Lower leg skin (tissue), 4 donors: ENCODE results near the gene SERPINB13. TPM values are rescaled to one million over a fixed set of nuclear protein-coding genes. Genes with fewer than 3 reads are reported as not detected.

Source experiments
- DNase-seq, 2 donors: peaks; one replicate each; pipeline ENCODE4 v3.0.0-alpha.2; 2019; ENCODE audit warnings: low spot score in 2 of 2
- H3K4me3 ChIP-seq: fragments of 200-600 bp; sonication (generic); 2 replicates; pipeline ENCODE4 v1.5.1; 2017; ENCODE audit warnings: mild to moderate bottlenecking, low read depth; ENCODE audit not compliant: poor library complexity, severe bottlenecking
- CTCF ChIP-seq, 3 donors: fragments of 450-650 bp; IDR thresholded peaks; one replicate each; pipeline ENCODE4 v1.5.1; 2016; ENCODE audit warnings: antibody characterized with exemption in 3 of 3, mild to moderate bottlenecking in 3 of 3, moderate library complexity in 2 of 3
- POLR2A ChIP-seq, 2 donors: fragments of 450-650 bp; IDR thresholded peaks; one replicate each; pipeline ENCODE4 v1.6.1; 2016 to 2017; ENCODE audit warnings: antibody characterized with exemption in 2 of 2, mild to moderate bottlenecking in 1 of 2, moderate library complexity in 1 of 2
- WGBS, 2 donors: methylation state at CpG; one replicate each; pipeline ENCODE4 v1.1.5; 2018; 5-methylcytosine and 5-hydroxymethylcytosine counted together
- intact Hi-C: fragments of 100-400 bp; cut with DNase I; formaldehyde crosslinking; loops from one replicate; pipeline ENCODE4 v1.15.0; 2023; ENCODE audit warnings: low total_unique reads
- total RNA-seq, 4 donors: library from RNA; depleted of rRNA; stranded (reverse); fragments of >200 nt; gene quantifications; one replicate each; pipeline ENCODE4 v1.1.0, GENCODE V29; 2016

SERPINB13 gene
- total RNA-seq, 4 donors from 2014 or later: 15.2 to 34.2 (median 16.9) TPM

GRCh38 chr18:63564021-63564420, 23.1 kb upstream of the SERPINB13 start:
- intact Hi-C loops: no loop called here
- WGBS, 2 donors: 93 to 96% methylated on average over 4 of the region's 4 CpGs
- TF ChIP-seq POLR2A (IDR thresholded peaks at IDR 0.05) (no peak), CTCF (IDR thresholded peaks at IDR 0.05) (no peak)
- DNase-seq: no peak
- H3K4me3 ChIP-seq: no peak overlapping the region

- 78 to 94% methylated on average over 1 of the region's 1 CpG for WGBS, 2 donors
- H3K4me3 ChIP-seq: no peak overlapping the region
- no peak for DNase-seq
- intact Hi-C loops: no loop called here
- no peak for TF ChIP-seq CTCF (IDR thresholded peaks at IDR 0.05)
- TF ChIP-seq POLR2A (IDR thresholded peaks at IDR 0.05): no peak
These were observed 22.6 kb upstream of the SERPINB13 start for GRCh38 chr18:63564561-63564960.

GRCh38 chr18:63567276-63567675, 19.9 kb upstream of the SERPINB13 start:
- 77 to 85% methylated on average over 5 of the region's 5 CpGs for WGBS, 2 donors
- intact Hi-C loops: no loop called here
- no peak for DNase-seq
- no peak overlapping the region for H3K4me3 ChIP-seq
- TF ChIP-seq POLR2A (IDR thresholded peaks at IDR 0.05): no peak
- TF ChIP-seq CTCF (IDR thresholded peaks at IDR 0.05): no peak

- no peak for TF ChIP-seq CTCF (IDR thresholded peaks at IDR 0.05)
- no peak for TF ChIP-seq POLR2A (IDR thresholded peaks at IDR 0.05)
- intact Hi-C loops: no loop called here
- WGBS, 2 donors: 82% methylated on average over 9 of the region's 9 CpGs
- no peak overlapping the region for H3K4me3 ChIP-seq
- DNase-seq: no peak
These were observed 19.3 kb upstream of the SERPINB13 start for GRCh38 chr18:63567825-63568224.

- TF ChIP-seq POLR2A (IDR thresholded peaks at IDR 0.05) (no peak), CTCF (IDR thresholded peaks at IDR 0.05) (no peak)
- H3K4me3 ChIP-seq: no peak overlapping the region
- intact Hi-C loops: no loop called here
- no peak for DNase-seq
- WGBS, 2 donors: 27% methylated on average over 6 of the region's 6 CpGs
These were observed 16.4 kb upstream of the SERPINB13 start for GRCh38 chr18:63570721-63571120.

- TF ChIP-seq CTCF (IDR thresholded peaks at IDR 0.05) (no peak), POLR2A (IDR thresholded peaks at IDR 0.05) (no peak)
- intact Hi-C loops: loop anchor here (5.0 kb wide), 1 partner anchor 58 kb away; no protein-coding TSS in a partner anchor
- no peak for DNase-seq
- H3K4me3 ChIP-seq: no peak overlapping the region
These were observed 11.5 kb upstream of the SERPINB13 start for GRCh38 chr18:63575681-63576080.
